ENCODE measurements around the gene BANK1. TPM values are rescaled to one million over a fixed set of nuclear protein-coding genes. Genes with fewer than 3 reads are reported as not detected.

BANK1 gene
- total RNA-seq, 1 experiment from 2014 or later = not detected

GRCh38 chr4:101762025-101762424 is 28.5 kb upstream of the BANK1 start:
- H3K27me3 Mint-ChIP-seq (ENCODE audit: insufficient read depth, unreplicated experiment) = no peaks in the 10 kb centered on the region
- no peaks in the 10 kb centered on the region for H3K36me3 Mint-ChIP-seq (ENCODE audit: insufficient read depth, unreplicated experiment)
- H3K27ac Mint-ChIP-seq (ENCODE audit: low read depth, unreplicated experiment) = no peak overlapping the region
- ChIA-PET POLR2A (no interaction called here), CTCF (interaction anchor here (0.6 kb wide), 1 partner anchor 1954 kb away, joined by 5 read pairs; no protein-coding TSS in a partner anchor)
- intact Hi-C loops (cut with micrococcal nuclease) = no loop called here
- DNase-seq (ENCODE audit: unreplicated experiment) = no peak
- no peaks in the 10 kb centered on the region for H3K9me3 Mint-ChIP-seq (ENCODE audit: unreplicated experiment)
- no TSS peak for BruUV-seq (replicated peaks)
- H3K4me3 Mint-ChIP-seq (ENCODE audit: unreplicated experiment) = no peak overlapping the region
- no peak for TF ChIP-seq CTCF (IDR thresholded peaks at IDR 0.05; ENCODE audit: unreplicated experiment)
- H3K4me1 Mint-ChIP-seq (ENCODE audit: insufficient read depth, unreplicated experiment) = no peaks in the 10 kb centered on the region

GRCh38 chr4:101762534-101762933 is 28.0 kb upstream of the BANK1 start:
- no peak for TF ChIP-seq CTCF (IDR thresholded peaks at IDR 0.05; ENCODE audit: unreplicated experiment)
- CTCF ChIA-PET = no interaction called here
- no TSS peak for BruUV-seq (replicated peaks)

GRCh38 chr4:101763576-101763975 is 27.0 kb upstream of the BANK1 start:
- TF ChIP-seq CTCF (IDR thresholded peaks at IDR 0.05; ENCODE audit: unreplicated experiment) = no peak
- CTCF ChIA-PET = no interaction called here
- intact Hi-C loops (cut with micrococcal nuclease) = no loop called here
- Mint-ChIP-seq H3K4me1 (ENCODE audit: insufficient read depth, unreplicated experiment) (no peaks in the 10 kb centered on the region), H3K9me3 (ENCODE audit: unreplicated experiment) (no peaks in the 10 kb centered on the region), H3K4me3 (ENCODE audit: unreplicated experiment) (no peak overlapping the region), H3K27me3 (ENCODE audit: insufficient read depth, unreplicated experiment) (no peaks in the 10 kb centered on the region), H3K36me3 (ENCODE audit: insufficient read depth, unreplicated experiment) (no peaks in the 10 kb centered on the region), H3K27ac (ENCODE audit: low read depth, unreplicated experiment) (no peak overlapping the region)
- POLR2A ChIA-PET = no interaction called here
- no peak for DNase-seq (ENCODE audit: unreplicated experiment)
- BruUV-seq (replicated peaks) = no TSS peak

More at GRCh38 chr4:101762534-101762933, 28.0 kb upstream of the BANK1 start:
- POLR2A ChIA-PET = no interaction called here
- H3K36me3 Mint-ChIP-seq (ENCODE audit: insufficient read depth, unreplicated experiment) = no peaks in the 10 kb centered on the region
- H3K4me3 Mint-ChIP-seq (ENCODE audit: unreplicated experiment) = no peak overlapping the region
- H3K4me1 Mint-ChIP-seq (ENCODE audit: insufficient read depth, unreplicated experiment) = no peaks in the 10 kb centered on the region
- no peaks in the 10 kb centered on the region for H3K27me3 Mint-ChIP-seq (ENCODE audit: insufficient read depth, unreplicated experiment)
- no peak for DNase-seq (ENCODE audit: unreplicated experiment)
- no peak overlapping the region for H3K27ac Mint-ChIP-seq (ENCODE audit: low read depth, unreplicated experiment)
- H3K9me3 Mint-ChIP-seq (ENCODE audit: unreplicated experiment) = no peaks in the 10 kb centered on the region
- intact Hi-C loops (cut with micrococcal nuclease) = no loop called here

GRCh38 chr4:101774807-101775206 is 15.7 kb upstream of the BANK1 start:
- no peak for TF ChIP-seq CTCF (IDR thresholded peaks at IDR 0.05; ENCODE audit: unreplicated experiment)
- DNase-seq (ENCODE audit: unreplicated experiment) = no peak
- Mint-ChIP-seq H3K4me3 (ENCODE audit: unreplicated experiment) (no peak overlapping the region), H3K36me3 (ENCODE audit: insufficient read depth, unreplicated experiment) (no peaks in the 10 kb centered on the region), H3K9me3 (ENCODE audit: unreplicated experiment) (no peaks in the 10 kb centered on the region), H3K27ac (ENCODE audit: low read depth, unreplicated experiment) (no peak overlapping the region), H3K4me1 (ENCODE audit: insufficient read depth, unreplicated experiment) (peaks cover 5% of the 10 kb centered on the region), H3K27me3 (ENCODE audit: insufficient read depth, unreplicated experiment) (no peaks in the 10 kb centered on the region)
- intact Hi-C loops (cut with micrococcal nuclease) = no loop called here
- CTCF ChIA-PET = interaction anchor here (0.6 to 0.7 kb wide), 2 partner anchors 63 to 954 kb away, joined by 3 read pairs; no protein-coding TSS in a partner anchor
- BruUV-seq (replicated peaks) = no TSS peak
- POLR2A ChIA-PET = interaction anchor here (0.6 kb wide), 1 partner anchor 255 kb away, joined by 5 read pairs; no protein-coding TSS in a partner anchor
